Testis (tissue), 3 donors: ENCODE data around the gene GRWD1. TPM values are rescaled to one million over a fixed set of nuclear protein-coding genes. Genes with fewer than 3 reads are reported as not detected.

Experiments used
- DNase-seq: peaks from one replicate; pipeline ENCODE4 v3.0.0-alpha.2; 2019
- H3K27ac ChIP-seq, 2 donors: fragments of 200-600 bp; sonication (generic); one replicate each; pipeline ENCODE4 v1.5.1; 2019
- H3K27me3 ChIP-seq: fragments of 200-600 bp; sonication (generic); one replicate; pipeline ENCODE4 v1.5.1; 2019
- H3K36me3 ChIP-seq: fragments of 200-600 bp; sonication (generic); one replicate; pipeline ENCODE4 v1.5.1; 2017; ENCODE audit warnings: low read depth; ENCODE audit errors: missing control alignments
- H3K4me1 ChIP-seq: fragments of 200-600 bp; sonication (generic); one replicate; pipeline ENCODE4 v1.5.1; 2019
- H3K4me3 ChIP-seq, 2 donors: fragments of 200-600 bp; sonication (generic); one replicate each; pipeline ENCODE4 v1.5.1; 2017 to 2019
- H3K9me3 ChIP-seq: fragments of 200-600 bp; sonication (generic); one replicate; pipeline ENCODE4 v1.5.1; 2017
- CTCF ChIP-seq, 3 experiments: fragments of 450-650 bp in 2 of 3; fragments of 200-600 bp in 1 of 3; sonication (generic) in 1 of 3; IDR thresholded peaks; one replicate each; pipeline ENCODE4 v1.5.1; 2016 to 2019; ENCODE audit warnings: antibody characterized with exemption in 3 of 3, mild to moderate bottlenecking in 2 of 3, moderate library complexity in 1 of 3
- POLR2A ChIP-seq: fragments of 450-650 bp; IDR thresholded peaks from one replicate; pipeline ENCODE4 v1.6.1; 2017; ENCODE audit warnings: antibody characterized with exemption, mild to moderate bottlenecking, moderate library complexity
- WGBS, 2 donors: methylation state at CpG; one replicate each; pipeline ENCODE4 v1.1.5; 2018; 5-methylcytosine and 5-hydroxymethylcytosine counted together
- intact Hi-C: fragments of 100-400 bp; cut with DNase I; formaldehyde crosslinking; loops from one replicate; pipeline ENCODE4 v1.15.1; 2023; ENCODE audit warnings: low total_unique reads
- polyA plus RNA-seq: library from polyadenylated mRNA; stranded (reverse); fragments of 350-450 nt; fragmentation: Illumina TruSeq; extraction: RNeasy Lipid Tissue Mini Kit (QIAGEN cat#74804); gene quantifications from one replicate; pipeline ENCODE4 v1.2.3, GENCODE V29; 2014; ENCODE audit warnings: low read depth, low replicate concordance; ENCODE audit not compliant: insufficient read depth
- total RNA-seq, 2 donors: library from RNA; depleted of rRNA; stranded (reverse); fragments of >200 nt; gene quantifications; one replicate each; pipeline ENCODE4 v1.2.3, GENCODE V29; 2016

Gene GRWD1
- total and polyA plus RNA-seq, 3 donors from 2014 or later = 17.8 to 35.2 (median 32.8) TPM

- no peaks in the 10 kb centered on the region for H3K27me3 ChIP-seq
- intact Hi-C loops = no loop called here
- H3K27ac ChIP-seq = no peak overlapping the region
- WGBS, 2 donors = 85 to 93% methylated on average over 2 of the region's 2 CpGs
- H3K9me3 ChIP-seq = no peaks in the 10 kb centered on the region
- TF ChIP-seq CTCF (IDR thresholded peaks at IDR 0.05) = no peak
- no peak for TF ChIP-seq POLR2A
- DNase-seq = no peak
- H3K4me3 ChIP-seq = no peak overlapping the region
- H3K4me1 ChIP-seq = no peaks in the 10 kb centered on the region
- H3K36me3 ChIP-seq = no peaks in the 10 kb centered on the region
Observed at GRCh38 chr19:48458016-48458415, 12.2 kb downstream of the GRWD1 start.

- no peaks in the 10 kb centered on the region for H3K4me1 ChIP-seq
- no peaks in the 10 kb centered on the region for H3K9me3 ChIP-seq
- peak overlapping the region; percentile 9 to 53 for H3K4me3 ChIP-seq
- 58 to 75% methylated on average over 4 to 36 of the region's 36 CpGs for WGBS, 2 donors
- no peak for TF ChIP-seq POLR2A
- TF ChIP-seq CTCF (IDR thresholded peaks at IDR 0.05) = no peak
- H3K27ac ChIP-seq = no peak overlapping the region
- intact Hi-C loops = no loop called here
- no peaks in the 10 kb centered on the region for H3K27me3 ChIP-seq
- DNase-seq = no peak
- H3K36me3 ChIP-seq = no peaks in the 10 kb centered on the region
Observed at GRCh38 chr19:48461651-48461981, 15.8 kb downstream of the GRWD1 start.

- no peaks in the 10 kb centered on the region for H3K36me3 ChIP-seq
- peak; percentile 85 for DNase-seq
- 64 to 70% methylated on average over 11 to 62 of the region's 62 CpGs for WGBS, 2 donors
Observed at GRCh38 chr19:48461982-48462655, 16.3 kb downstream of the GRWD1 start.

GRCh38 chr19:48465215-48465614 lies 19.4 kb downstream of the GRWD1 start:
- no peak overlapping the region for H3K4me3 ChIP-seq
- H3K27ac ChIP-seq = no peak overlapping the region
- peaks cover 4% of the 10 kb centered on the region for H3K4me1 ChIP-seq
- no peak for TF ChIP-seq POLR2A
- no peak for TF ChIP-seq CTCF (IDR thresholded peaks at IDR 0.05)
- 92 to 95% methylated on average over 1 of the region's 1 CpG for WGBS, 2 donors
- H3K36me3 ChIP-seq = no peaks in the 10 kb centered on the region
- DNase-seq = no peak
- H3K9me3 ChIP-seq = no peaks in the 10 kb centered on the region
- intact Hi-C loops = no loop called here
- H3K27me3 ChIP-seq = no peaks in the 10 kb centered on the region

More at GRCh38 chr19:48461982-48462655, 16.3 kb downstream of the GRWD1 start:
- Histone ChIP-seq H3K4me3 (peak overlapping the region; percentile 9 to 53), H3K27me3 (no peaks in the 10 kb centered on the region), H3K9me3 (no peaks in the 10 kb centered on the region), H3K27ac (no peak overlapping the region), H3K4me1 (no peaks in the 10 kb centered on the region)
- TF ChIP-seq POLR2A (no peak), CTCF (IDR thresholded peaks at IDR 0.05) (no peak)
- intact Hi-C loops = no loop called here
